ENCODE results near the gene PARVB. TPM values are rescaled to one million over a fixed set of nuclear protein-coding genes. Genes with fewer than 3 reads are reported as not detected.

PARVB gene
- total RNA-seq, 2 donors from 2014 or later, result 43.8 to 86.5 TPM

GRCh38 chr22:44212936-44213335 lies 188.8 kb downstream of the PARVB start:
- Histone ChIP-seq H3K27ac (no peak overlapping the region), H3K4me3 (no peak overlapping the region), H3K4me1 (peaks cover 0 to 11% of the 10 kb centered on the region in 2 donors), H3K27me3 (no peaks in the 10 kb centered on the region), H3K36me3 (no peaks in the 10 kb centered on the region), H3K9me3 (peaks cover 0 to 38% of the 10 kb centered on the region in 2 donors)
- DNase-seq (ENCODE audit: low spot score), result peak; percentile 40
- TF ChIP-seq CTCF (IDR thresholded peaks at IDR 0.05), result no peak

GRCh38 chr22:44213489-44214043 lies 189.5 kb downstream of the PARVB start:
- DNase-seq (ENCODE audit: low spot score), result peak; percentile 4
- H3K4me1 ChIP-seq, result peaks cover 0 to 11% of the 10 kb centered on the region in 2 donors
- no peak for TF ChIP-seq CTCF (IDR thresholded peaks at IDR 0.05)

GRCh38 chr22:44214187-44214586 lies 190.1 kb downstream of the PARVB start:
- peaks cover 0 to 31% of the 10 kb centered on the region in 2 donors for H3K9me3 ChIP-seq
- peaks cover 0 to 11% of the 10 kb centered on the region in 2 donors for H3K4me1 ChIP-seq
- no peak for TF ChIP-seq CTCF (IDR thresholded peaks at IDR 0.05)
- no peaks in the 10 kb centered on the region for H3K36me3 ChIP-seq
- H3K27me3 ChIP-seq, result no peaks in the 10 kb centered on the region
- no peak overlapping the region for H3K27ac ChIP-seq
- DNase-seq (ENCODE audit: low spot score), result peak; percentile 36
- no peak overlapping the region for H3K4me3 ChIP-seq

More at GRCh38 chr22:44213489-44214043, 189.5 kb downstream of the PARVB start:
- Histone ChIP-seq H3K27me3 (no peaks in the 10 kb centered on the region), H3K4me3 (no peak overlapping the region), H3K36me3 (no peaks in the 10 kb centered on the region), H3K9me3 (peaks cover 0 to 37% of the 10 kb centered on the region in 2 donors), H3K27ac (no peak overlapping the region)

GRCh38 chr22:44214764-44215163 lies 190.7 kb downstream of the PARVB start:
- Histone ChIP-seq H3K4me1 (peaks cover 0 to 11% of the 10 kb centered on the region in 2 donors), H3K27ac (no peak overlapping the region), H3K36me3 (no peaks in the 10 kb centered on the region), H3K4me3 (no peak overlapping the region), H3K27me3 (no peaks in the 10 kb centered on the region), H3K9me3 (peaks cover 0 to 25% of the 10 kb centered on the region in 2 donors)
- no peak for TF ChIP-seq CTCF (IDR thresholded peaks at IDR 0.05)
- peak; percentile 7 for DNase-seq (ENCODE audit: low spot score)

GRCh38 chr22:44215287-44215686 lies 191.2 kb downstream of the PARVB start:
- no peak overlapping the region for H3K27ac ChIP-seq
- no peak for DNase-seq (ENCODE audit: low spot score)
- peaks cover 0 to 11% of the 10 kb centered on the region in 2 donors for H3K4me1 ChIP-seq
- H3K4me3 ChIP-seq, result no peak overlapping the region
- no peaks in the 10 kb centered on the region for H3K36me3 ChIP-seq
- no peak for TF ChIP-seq CTCF (IDR thresholded peaks at IDR 0.05)
- no peaks in the 10 kb centered on the region for H3K27me3 ChIP-seq
- peaks cover 0 to 20% of the 10 kb centered on the region in 2 donors for H3K9me3 ChIP-seq

GRCh38 chr22:44217346-44217745 lies 193.2 kb downstream of the PARVB start:
- H3K9me3 ChIP-seq, result peaks cover 0 to 23% of the 10 kb centered on the region in 2 donors
- no peaks in the 10 kb centered on the region for H3K36me3 ChIP-seq
- H3K4me3 ChIP-seq, result no peak overlapping the region
- H3K27ac ChIP-seq, result no peak overlapping the region
- peak; percentile 36 for DNase-seq (ENCODE audit: low spot score)
- H3K4me1 ChIP-seq, result peaks cover 0 to 3% of the 10 kb centered on the region in 2 donors
- TF ChIP-seq CTCF (IDR thresholded peaks at IDR 0.05), result no peak
- no peaks in the 10 kb centered on the region for H3K27me3 ChIP-seq

Data from right atrium auricular region (tissue), 2 donors.